ENCODE data around the gene NDE1.
"Not testable (repeated sequence)": the region's sequence is repeated elsewhere in the genome, so short reads cannot be mapped to it uniquely, and the experiment has no call there.

NDE1 gene

DNA sequence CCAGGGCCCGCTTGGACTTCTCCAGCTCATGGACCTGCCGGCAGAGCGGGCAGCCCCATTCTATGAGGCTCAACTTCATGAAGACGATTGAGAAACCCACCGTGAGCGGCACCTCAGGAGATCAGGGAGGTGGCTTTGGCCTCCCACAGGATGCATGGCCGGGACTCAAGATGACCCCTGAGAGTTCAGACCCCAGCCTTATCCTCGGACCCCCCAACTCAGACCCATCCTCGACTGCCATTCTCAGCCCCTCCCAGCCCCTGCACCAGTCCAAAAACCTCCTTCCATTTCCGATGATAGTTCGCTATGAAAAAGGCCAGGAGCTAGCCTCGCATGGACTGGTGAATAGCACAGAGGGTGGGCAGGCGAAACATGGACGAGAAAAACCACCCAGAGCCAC is 71.0 kb downstream of the NDE1 start:
- H3K36me3 Mint-ChIP-seq, result peaks cover 78% of the 10 kb centered on the region
- peaks cover 2% of the 10 kb centered on the region for H3K9me3 Mint-ChIP-seq
- no peak overlapping the region for H3K4me3 Mint-ChIP-seq
- H3K27me3 Mint-ChIP-seq, result no peaks in the 10 kb centered on the region
- H3K4me1 Mint-ChIP-seq, result no peaks in the 10 kb centered on the region
- ATAC-seq, result no peak
- no peak overlapping the region for H3K27ac Mint-ChIP-seq

DNA sequence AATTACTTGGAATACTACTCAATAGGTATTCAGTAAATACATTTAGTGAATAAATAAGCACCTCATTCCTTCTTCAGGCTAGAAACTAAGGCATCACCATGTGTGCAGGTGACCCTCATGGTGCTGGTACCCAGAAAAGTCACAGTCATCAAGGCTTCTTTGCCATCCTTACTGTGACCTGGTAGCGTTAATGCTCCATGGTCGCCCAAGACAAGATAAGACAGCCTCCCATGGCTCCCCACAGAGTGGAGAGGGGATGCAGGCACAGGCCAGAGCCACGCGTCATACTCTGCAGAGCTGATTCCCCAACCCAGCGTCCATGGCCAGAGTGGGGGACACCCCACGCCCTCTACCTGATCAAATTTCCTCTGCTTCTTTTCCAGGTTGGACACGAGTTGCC is 73.8 kb downstream of the NDE1 start:
- Mint-ChIP-seq H3K4me1 (no peaks in the 10 kb centered on the region), H3K27ac (peak overlapping the region; percentile 28), H3K9me3 (peaks cover 2% of the 10 kb centered on the region), H3K27me3 (no peaks in the 10 kb centered on the region), H3K36me3 (peaks cover 76% of the 10 kb centered on the region), H3K4me3 (no peak overlapping the region)
- no peak for ATAC-seq

DNA sequence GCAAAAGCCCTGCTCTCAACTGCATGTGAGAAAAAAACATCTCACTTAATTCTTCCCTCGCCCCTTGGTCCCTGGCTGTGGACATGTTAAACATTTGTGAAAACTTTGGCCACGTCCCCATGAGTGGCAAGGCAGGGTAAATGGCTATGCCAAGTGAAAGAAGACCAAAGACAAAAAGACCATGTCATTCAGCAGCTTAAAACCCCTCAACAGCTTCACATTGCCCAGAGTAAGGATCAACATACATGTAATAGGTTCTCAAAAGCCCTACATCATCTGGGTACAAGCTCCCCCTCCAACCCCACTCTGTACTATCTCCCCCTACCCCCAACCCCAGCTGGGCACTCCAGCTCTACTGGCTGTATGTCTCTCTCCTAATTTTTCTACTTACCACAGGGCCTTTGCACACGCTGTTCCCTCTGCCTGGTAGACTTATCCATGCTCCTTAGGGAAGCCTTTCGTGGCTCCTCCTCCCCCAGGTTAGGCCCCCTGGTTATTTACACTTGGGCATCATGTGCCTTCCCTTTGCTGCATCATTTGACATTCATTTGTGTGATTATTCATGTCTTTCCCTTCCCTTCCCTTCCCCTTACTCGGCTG is 75.7 kb downstream of the NDE1 start:
- Mint-ChIP-seq H3K9me3 (peaks cover 2% of the 10 kb centered on the region), H3K4me1 (no peaks in the 10 kb centered on the region), H3K27me3 (no peaks in the 10 kb centered on the region), H3K36me3 (peaks cover 59% of the 10 kb centered on the region), H3K4me3 (no peak overlapping the region), H3K27ac (no peak overlapping the region)
- no peak for ATAC-seq

DNA sequence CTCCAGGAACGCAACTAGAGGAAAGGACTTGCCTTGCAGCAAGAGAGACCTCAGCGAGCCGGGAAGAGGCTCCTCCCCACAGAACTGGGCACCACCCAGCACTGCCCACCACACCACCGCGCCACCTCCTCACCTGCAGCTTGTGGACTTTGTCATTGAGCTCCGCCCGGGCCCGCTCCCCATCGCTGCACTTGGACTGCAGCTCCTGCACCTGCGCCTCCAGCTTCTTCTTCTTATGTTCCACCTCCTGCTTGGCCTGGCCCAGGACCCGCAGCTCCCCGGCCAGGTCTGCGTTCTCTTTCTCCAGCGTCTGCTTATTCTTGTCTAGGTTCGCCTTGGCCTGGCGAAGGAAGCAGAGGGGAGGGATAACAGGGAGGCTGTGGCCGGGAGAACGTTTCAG is 76.7 kb downstream of the NDE1 start:
- H3K27ac Mint-ChIP-seq, result no peak overlapping the region
- no peak for ATAC-seq

DNA sequence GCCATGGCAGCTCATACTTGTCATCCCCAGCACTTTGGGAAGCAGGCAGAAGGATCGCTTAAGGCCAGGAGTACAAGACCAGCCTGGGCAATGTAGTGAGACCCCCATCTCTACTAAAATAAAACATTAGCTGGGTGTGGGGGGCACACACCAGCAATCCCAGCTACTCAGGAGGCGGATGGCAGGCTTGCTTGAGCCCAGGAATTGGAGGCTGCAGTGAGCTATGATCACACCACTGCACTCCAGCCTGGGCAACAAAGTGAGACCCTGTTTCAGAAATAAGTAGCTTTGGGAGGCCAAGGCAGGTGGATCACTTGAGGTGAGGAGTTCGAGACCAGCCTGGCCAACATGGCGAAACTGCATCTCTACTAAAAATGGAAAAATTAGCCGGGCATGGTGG is 77.7 kb downstream of the NDE1 start:
- H3K36me3 Mint-ChIP-seq, result peaks cover 49% of the 10 kb centered on the region
- H3K4me3 Mint-ChIP-seq, H3K4me1 Mint-ChIP-seq, H3K27ac Mint-ChIP-seq, H3K27me3 Mint-ChIP-seq, ATAC-seq, H3K9me3 Mint-ChIP-seq: not testable (repeated sequence)

More for the DNA sequence above, 76.7 kb downstream of the NDE1 start:
- H3K36me3 Mint-ChIP-seq, result peaks cover 49% of the 10 kb centered on the region
- H3K4me1 Mint-ChIP-seq, result no peaks in the 10 kb centered on the region
- no peak overlapping the region for H3K4me3 Mint-ChIP-seq
- no peaks in the 10 kb centered on the region for H3K27me3 Mint-ChIP-seq
- peaks cover 2% of the 10 kb centered on the region for H3K9me3 Mint-ChIP-seq

DNA sequence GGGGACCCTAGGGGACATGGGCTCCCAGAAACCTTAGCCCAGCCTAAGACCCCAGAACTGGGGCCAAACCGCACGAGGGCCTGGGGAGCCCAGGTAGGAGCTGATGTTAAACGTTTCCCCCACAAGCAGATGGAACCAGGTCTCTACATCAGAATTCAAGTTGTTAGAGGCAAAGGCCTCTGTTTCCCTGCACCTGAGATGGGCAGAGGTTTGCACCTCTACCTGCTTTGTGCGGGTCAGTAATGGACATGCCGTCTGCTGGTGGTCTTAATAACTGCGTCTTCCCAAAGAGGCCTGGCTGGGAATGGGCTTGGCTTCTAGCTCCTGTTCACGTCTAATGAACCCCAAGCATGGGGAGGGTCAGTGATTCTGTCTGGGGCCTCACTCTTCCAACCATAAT is 79.1 kb downstream of the NDE1 start:
- Mint-ChIP-seq H3K36me3 (peaks cover 54% of the 10 kb centered on the region), H3K4me3 (no peak overlapping the region), H3K4me1 (no peaks in the 10 kb centered on the region), H3K27me3 (no peaks in the 10 kb centered on the region), H3K27ac (no peak overlapping the region), H3K9me3 (peaks cover 2% of the 10 kb centered on the region)
- ATAC-seq, result no peak

DNA sequence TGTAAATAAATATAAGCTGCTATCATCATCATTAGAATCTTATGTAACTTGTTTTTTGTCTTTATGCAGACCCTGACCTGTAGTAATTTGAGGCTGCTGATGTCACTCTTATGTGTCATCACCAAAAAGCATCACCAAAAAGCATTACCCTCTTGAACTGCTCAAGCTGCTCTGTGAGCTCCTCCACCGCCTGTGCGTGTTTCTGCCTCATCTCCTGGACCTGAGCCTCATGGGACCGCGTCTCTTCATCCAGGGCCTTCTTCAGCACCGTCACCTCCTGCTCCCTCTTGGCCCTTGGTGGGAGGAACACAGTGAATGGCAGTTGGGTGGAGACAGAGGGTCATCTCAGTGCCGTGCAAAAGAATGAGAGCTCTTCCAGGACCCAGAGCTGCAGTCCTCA is 82.4 kb downstream of the NDE1 start:
- H3K4me3 Mint-ChIP-seq, result no peak overlapping the region
- peaks cover 49% of the 10 kb centered on the region for H3K36me3 Mint-ChIP-seq
- no peaks in the 10 kb centered on the region for H3K27me3 Mint-ChIP-seq
- no peaks in the 10 kb centered on the region for H3K9me3 Mint-ChIP-seq
- H3K4me1 Mint-ChIP-seq, result no peaks in the 10 kb centered on the region
- no peak for ATAC-seq
- H3K27ac Mint-ChIP-seq, result no peak overlapping the region

DNA sequence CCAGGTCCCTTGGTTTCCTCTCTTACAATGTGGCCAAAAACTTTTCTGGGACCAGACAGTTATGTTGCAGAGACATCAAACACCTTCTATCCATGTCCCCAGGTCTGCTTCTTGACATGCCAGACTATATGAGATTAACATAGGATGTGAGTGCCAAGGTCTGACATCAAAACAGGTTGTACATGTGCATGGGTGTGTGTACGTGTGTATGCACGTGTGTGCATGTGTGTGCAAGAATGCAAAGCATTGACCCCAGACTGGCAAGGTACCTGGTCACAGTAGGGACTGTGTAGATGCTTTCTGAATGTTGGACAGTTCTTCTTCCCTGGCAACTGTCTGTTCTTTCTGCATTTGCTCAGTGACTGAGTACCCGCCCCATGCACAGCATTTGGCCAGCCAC is 85.6 kb downstream of the NDE1 start:
- Mint-ChIP-seq H3K9me3 (no peaks in the 10 kb centered on the region), H3K27ac (no peak overlapping the region), H3K36me3 (peaks cover 49% of the 10 kb centered on the region), H3K27me3 (no peaks in the 10 kb centered on the region), H3K4me3 (no peak overlapping the region), H3K4me1 (no peaks in the 10 kb centered on the region)
- no peak for ATAC-seq

DNA sequence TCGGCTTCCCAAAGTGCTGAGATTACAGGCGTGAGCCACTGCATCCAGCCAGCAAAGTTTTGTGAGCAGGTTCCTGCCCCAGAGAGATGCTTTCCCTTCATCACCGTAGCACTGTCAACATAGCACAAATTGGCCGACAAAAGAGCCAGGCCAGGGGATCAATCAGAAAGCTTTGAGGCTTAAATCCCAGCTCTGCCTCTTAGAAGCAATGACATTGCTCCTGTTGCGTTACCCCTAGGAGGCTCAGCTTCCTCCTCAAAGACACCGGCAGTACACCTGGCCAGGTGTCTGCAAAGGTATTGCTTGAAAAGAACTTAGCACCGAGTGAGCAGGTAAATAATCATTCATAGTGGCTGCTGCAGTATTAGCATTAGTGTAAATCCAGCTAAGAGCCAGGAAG is 86.5 kb downstream of the NDE1 start:
- no peak overlapping the region for H3K4me3 Mint-ChIP-seq
- H3K27me3 Mint-ChIP-seq, result no peaks in the 10 kb centered on the region
- H3K27ac Mint-ChIP-seq, result no peak overlapping the region
- H3K4me1 Mint-ChIP-seq, result no peaks in the 10 kb centered on the region
- H3K36me3 Mint-ChIP-seq, result peaks cover 59% of the 10 kb centered on the region
- no peak for ATAC-seq
- no peaks in the 10 kb centered on the region for H3K9me3 Mint-ChIP-seq

DNA sequence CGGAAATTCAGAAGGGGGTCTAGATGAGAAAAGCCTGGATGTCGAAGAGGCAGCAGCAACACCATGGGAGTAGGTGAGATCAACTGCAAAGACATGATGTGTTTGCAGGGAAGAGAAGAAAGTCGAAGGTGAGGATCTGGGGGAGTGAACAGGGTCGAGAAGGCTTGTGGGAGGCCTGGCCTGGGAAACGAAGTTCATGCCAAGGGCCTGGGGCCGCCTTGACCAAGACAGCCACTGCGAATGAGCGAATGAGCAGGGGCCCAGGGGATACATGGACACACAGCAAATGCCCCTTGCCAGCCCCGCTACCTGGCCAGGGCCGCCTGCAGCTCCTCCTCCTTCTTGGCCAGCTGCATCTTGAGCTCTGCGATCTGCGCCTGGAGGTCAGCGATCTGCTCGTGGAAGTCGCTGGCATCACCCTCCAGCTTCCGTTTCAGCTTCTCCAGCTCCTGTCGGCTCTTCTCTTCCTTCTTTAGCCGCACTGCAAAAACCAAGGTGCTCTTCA is 87.1 kb downstream of the NDE1 start:
- peaks cover 63% of the 10 kb centered on the region for H3K36me3 Mint-ChIP-seq
- H3K27ac Mint-ChIP-seq, result no peak overlapping the region
- H3K27me3 Mint-ChIP-seq, result no peaks in the 10 kb centered on the region
- no peak overlapping the region for H3K4me3 Mint-ChIP-seq
- no peaks in the 10 kb centered on the region for H3K4me1 Mint-ChIP-seq
- no peak for ATAC-seq
- H3K9me3 Mint-ChIP-seq, result no peaks in the 10 kb centered on the region

DNA sequence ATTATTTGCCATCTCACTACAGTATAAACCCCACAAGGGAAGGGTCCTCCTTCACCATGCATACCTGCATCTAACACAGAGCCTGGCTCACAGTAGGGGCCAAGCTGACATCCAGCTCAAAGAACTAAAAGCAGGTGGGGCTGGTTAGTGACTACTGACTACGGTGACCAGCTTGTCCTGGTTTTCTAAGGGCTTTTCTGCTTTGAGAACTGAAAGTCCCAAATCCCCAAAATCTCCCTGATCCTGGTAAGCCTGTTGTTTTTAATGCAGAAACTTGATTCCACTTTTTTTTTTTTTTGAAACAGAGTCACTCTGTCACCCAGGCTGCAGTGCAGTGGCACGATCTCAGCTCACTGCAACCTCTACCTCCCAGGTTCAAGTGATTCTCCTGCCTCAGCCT is 89.4 kb downstream of the NDE1 start:
- H3K36me3 Mint-ChIP-seq, result peaks cover 49% of the 10 kb centered on the region

DNA sequence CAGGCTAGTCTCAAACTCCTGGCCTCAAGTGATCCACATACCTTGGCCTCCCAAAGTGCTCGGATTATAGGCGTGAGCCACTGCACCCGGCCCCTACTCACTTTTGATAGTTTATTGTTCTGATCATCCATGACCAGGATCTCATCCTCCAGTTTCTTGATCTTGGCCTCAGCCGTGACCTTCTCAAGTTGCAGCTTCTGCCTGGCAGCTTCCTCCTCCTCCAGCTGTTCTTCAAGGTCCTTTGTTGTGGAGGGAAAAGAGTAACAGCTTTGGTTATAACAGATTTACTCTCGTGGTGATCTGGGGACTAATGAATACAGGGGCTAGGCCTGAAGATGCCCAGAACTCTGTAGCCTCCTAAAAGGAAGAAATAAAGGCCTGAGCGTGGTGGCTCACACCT is 89.9 kb downstream of the NDE1 start:
- Mint-ChIP-seq H3K27me3 (no peaks in the 10 kb centered on the region), H3K4me3 (no peak overlapping the region), H3K36me3 (peaks cover 45% of the 10 kb centered on the region), H3K9me3 (no peaks in the 10 kb centered on the region), H3K4me1 (no peaks in the 10 kb centered on the region), H3K27ac (no peak overlapping the region)
- no peak for ATAC-seq

More for the DNA sequence above, 89.4 kb downstream of the NDE1 start:
- no peaks in the 10 kb centered on the region for H3K27me3 Mint-ChIP-seq
- H3K4me3 Mint-ChIP-seq, result no peak overlapping the region
- no peaks in the 10 kb centered on the region for H3K4me1 Mint-ChIP-seq
- no peak for ATAC-seq
- no peaks in the 10 kb centered on the region for H3K9me3 Mint-ChIP-seq
- no peak overlapping the region for H3K27ac Mint-ChIP-seq

DNA sequence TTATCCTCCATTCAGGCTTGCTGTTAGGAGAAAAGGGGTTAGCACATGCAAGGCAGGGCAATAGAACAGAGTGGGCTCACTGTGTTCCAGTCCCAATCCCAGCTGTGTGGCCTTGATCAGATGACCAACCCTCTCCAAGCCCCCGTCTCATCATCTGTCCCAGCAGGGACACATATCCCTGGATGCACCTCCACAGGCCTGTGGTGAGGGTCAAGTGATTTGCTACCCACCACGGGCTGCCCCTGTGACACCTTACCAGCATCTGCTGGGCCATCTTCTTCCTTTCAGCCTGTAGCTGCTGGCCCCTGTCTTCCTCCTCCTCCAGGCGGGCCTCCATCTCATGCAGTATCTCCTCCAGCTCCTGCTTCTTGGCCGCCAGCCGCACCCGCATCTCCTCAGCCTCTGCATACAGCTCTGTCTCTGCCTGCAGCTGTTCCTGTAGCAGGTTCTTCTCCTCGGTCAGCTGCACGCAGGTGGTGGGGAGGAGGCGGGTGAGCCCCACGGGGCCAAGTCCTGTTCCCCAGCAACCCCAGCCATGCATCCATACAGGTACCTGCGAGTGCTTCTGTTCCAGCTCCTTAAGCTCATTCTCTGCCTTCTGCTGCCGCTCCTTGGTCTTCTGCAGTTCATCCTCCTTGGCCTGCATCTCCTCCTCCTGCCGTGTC is 91.3 kb downstream of the NDE1 start:
- no peak overlapping the region for H3K27ac Mint-ChIP-seq
- no peaks in the 10 kb centered on the region for H3K4me1 Mint-ChIP-seq
- no peaks in the 10 kb centered on the region for H3K27me3 Mint-ChIP-seq
- no peak overlapping the region for H3K4me3 Mint-ChIP-seq
- H3K9me3 Mint-ChIP-seq, result no peaks in the 10 kb centered on the region
- ATAC-seq, result no peak
- peaks cover 35% of the 10 kb centered on the region for H3K36me3 Mint-ChIP-seq

DNA sequence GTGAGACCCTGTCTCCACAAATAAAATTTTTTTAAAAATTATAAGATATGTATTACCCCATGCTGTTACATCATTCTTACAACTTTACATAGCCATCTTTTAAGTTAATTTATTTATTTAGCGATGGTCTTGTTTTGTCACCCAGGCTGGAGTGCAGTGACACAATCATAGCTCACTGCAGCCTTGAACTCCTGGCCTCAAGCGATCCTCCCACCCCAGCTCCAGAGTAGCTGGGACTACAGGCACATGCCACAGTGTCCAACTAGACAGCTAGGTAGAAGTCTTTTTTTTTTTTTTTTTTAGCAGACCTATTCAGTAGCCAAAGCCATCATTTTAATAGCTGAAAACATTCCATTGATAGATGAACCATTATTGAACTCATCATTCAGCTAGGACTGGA is 92.7 kb downstream of the NDE1 start:
- Mint-ChIP-seq H3K4me1 (no peaks in the 10 kb centered on the region), H3K27ac (no peak overlapping the region), H3K27me3 (no peaks in the 10 kb centered on the region), H3K36me3 (peaks cover 32% of the 10 kb centered on the region), H3K4me3 (no peak overlapping the region), H3K9me3 (no peaks in the 10 kb centered on the region)
- ATAC-seq, result no peak

DNA sequence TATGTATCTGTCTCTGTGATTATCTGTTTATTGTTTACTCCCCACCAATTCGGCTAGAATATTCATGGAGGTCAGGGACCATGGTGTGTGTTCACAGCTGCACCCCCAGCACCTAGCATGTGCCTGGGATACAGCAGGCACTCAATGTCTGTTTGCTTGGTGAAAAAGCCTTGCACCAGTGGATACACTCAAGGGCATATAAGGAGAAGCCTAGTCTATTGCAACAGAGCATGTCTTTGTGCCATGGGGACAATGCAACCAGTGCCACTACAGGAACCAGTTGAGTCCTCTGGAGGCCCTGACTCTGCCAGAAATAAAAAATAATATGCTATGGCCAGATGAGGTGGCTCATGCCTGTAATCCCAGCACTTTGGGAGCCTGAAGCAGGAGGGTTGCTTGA is 93.6 kb downstream of the NDE1 start:
- H3K27ac Mint-ChIP-seq, result no peak overlapping the region
- ATAC-seq, result no peak
- H3K27me3 Mint-ChIP-seq, result no peaks in the 10 kb centered on the region
- no peaks in the 10 kb centered on the region for H3K9me3 Mint-ChIP-seq
- H3K36me3 Mint-ChIP-seq, result peaks cover 38% of the 10 kb centered on the region
- H3K4me3 Mint-ChIP-seq, result no peak overlapping the region
- H3K4me1 Mint-ChIP-seq, result no peaks in the 10 kb centered on the region

DNA sequence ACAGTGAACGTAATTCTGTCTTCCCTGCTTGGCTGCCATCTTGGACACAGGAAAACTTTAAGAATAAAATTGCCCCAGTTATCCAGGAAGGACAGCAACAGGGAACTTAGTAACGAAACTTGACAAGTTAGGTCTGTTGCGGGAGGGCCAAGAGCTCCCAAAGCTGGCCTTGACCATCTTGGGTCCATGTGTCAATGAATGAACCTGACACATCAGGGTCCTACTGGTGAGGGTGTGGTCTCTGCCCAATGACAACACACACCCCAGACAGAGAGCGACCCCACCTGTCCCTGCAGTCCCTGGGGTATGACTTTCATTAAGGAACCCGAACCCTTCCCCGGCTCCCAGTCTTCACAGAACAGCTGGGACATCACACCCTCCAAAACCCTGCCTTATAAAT is 96.3 kb downstream of the NDE1 start:
- Mint-ChIP-seq H3K9me3 (no peaks in the 10 kb centered on the region), H3K4me1 (peaks cover 4% of the 10 kb centered on the region), H3K36me3 (peaks cover 32% of the 10 kb centered on the region), H3K4me3 (no peak overlapping the region), H3K27ac (no peak overlapping the region), H3K27me3 (no peaks in the 10 kb centered on the region)
- no peak for ATAC-seq

Measured in stimulated activated memory B cell treated with anti-CD40 and anti-IgM and Interleukin-4, amounts not matched to agents 10 μg/mL and 1 μg/mL and 100 μg/mL, for 72 hours (primary cell).